Ectodermal cell (in vitro differentiated cells): ENCODE data around the gene NARF.

Source experiments
- H3K27ac ChIP-seq: 2 replicates; pipeline ENCODE4 v1.7.0; 2013; ENCODE audit warnings: mild to moderate bottlenecking, low read depth, low read length; ENCODE audit not compliant: insufficient read depth, poor library complexity, severe bottlenecking
- H3K27me3 ChIP-seq: 2 replicates; pipeline ENCODE4 v1.7.0; 2013; ENCODE audit warnings: mild to moderate bottlenecking, low read length; ENCODE audit not compliant: insufficient read depth, control insufficient read depth, poor library complexity, severe bottlenecking
- H3K36me3 ChIP-seq: one replicate; pipeline ENCODE4 v1.7.0; 2013; ENCODE audit warnings: low read length; ENCODE audit not compliant: control insufficient read depth, insufficient read depth
- H3K4me1 ChIP-seq: one replicate; pipeline ENCODE4 v1.7.0; 2013; ENCODE audit warnings: low read length; ENCODE audit not compliant: control insufficient read depth, insufficient read depth
- H3K4me3 ChIP-seq: 2 replicates; pipeline ENCODE4 v1.7.0; 2013; ENCODE audit warnings: low read depth, low read length, control low read depth; ENCODE audit not compliant: insufficient read depth
- H3K9me3 ChIP-seq: 2 replicates; pipeline ENCODE4 v1.7.0; 2013; ENCODE audit warnings: mild to moderate bottlenecking, low read length, moderate library complexity; ENCODE audit not compliant: control insufficient read depth
- whole genome bisulfite sequencing, 2 experiments: methylation state at CpG; one replicate each; pipeline ENCODE4 v1.1.7; 2013; ENCODE audit warnings: missing lambda C conversion rate in 2 of 2; 5-methylcytosine and 5-hydroxymethylcytosine counted together

NARF gene

DNA sequence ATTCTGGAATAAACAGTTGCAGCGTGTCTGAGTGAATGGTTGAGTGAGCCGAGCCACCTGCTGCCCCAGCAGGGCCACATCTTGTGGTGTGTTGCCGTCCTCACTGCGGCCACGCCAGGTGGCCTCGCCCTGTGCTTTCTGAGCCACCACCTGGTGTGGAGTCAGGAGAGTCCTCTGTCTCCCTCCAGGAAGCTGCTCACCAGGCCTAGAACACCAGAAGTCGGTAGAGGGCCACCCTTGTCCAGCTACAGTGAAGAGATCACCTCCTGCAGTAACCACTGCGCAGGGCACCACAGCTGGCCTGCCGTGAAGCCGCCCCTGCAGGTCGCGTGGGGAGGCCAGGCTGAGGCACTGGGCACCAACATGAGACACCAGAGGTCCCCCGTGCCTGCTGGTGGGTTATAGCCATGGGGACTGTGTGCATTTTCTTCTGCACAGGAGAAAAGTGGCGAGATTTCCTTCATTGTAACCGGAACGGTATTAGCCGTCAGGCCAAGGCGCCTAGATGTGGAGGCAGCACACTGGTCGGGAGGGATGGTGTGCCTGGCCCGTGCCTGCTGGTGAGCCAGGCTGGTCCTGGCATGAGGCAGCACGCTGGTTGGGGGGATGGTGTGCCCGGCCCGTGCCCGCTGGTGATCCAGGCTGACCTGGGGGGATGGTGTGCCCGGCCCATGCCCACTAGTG lies 32.1 kb downstream of the NARF start:
- Histone ChIP-seq H3K27me3 (peaks cover under 1% of the 10 kb centered on the region), H3K36me3 (peaks cover 20% of the 10 kb centered on the region), H3K27ac (no peak overlapping the region), H3K9me3 (no peaks in the 10 kb centered on the region), H3K4me3 (no peak overlapping the region), H3K4me1 (peaks cover 6% of the 10 kb centered on the region)
- 93 to 95% methylated on average over 25 of the region's 25 CpGs for WGBS, 2 experiments

DNA sequence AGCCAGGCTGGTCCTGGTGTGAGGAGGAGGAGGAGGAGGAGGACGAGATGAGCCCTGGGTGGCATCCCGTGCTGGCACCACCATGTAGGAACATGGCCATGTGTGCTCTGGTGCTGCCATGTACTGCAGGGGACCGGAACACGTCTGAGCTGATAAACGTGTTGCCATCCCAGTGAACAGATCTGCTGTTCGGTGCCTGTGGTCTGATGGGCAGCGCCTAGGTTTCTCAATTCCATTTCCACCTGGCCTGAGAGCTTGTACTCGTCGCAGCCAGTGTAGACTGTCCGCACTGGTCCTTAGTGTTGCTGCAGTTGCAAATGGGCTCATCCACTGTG lies 32.6 kb downstream of the NARF start:
- Histone ChIP-seq H3K27me3 (peaks cover 6% of the 10 kb centered on the region), H3K4me1 (peaks cover 6% of the 10 kb centered on the region), H3K27ac (no peak overlapping the region), H3K36me3 (peaks cover 16% of the 10 kb centered on the region), H3K4me3 (no peak overlapping the region), H3K9me3 (no peaks in the 10 kb centered on the region)
- 95 to 96% methylated on average over 10 of the region's 10 CpGs for WGBS, 2 experiments

GRCh38 chr17:82491533-82491932 lies 33.0 kb downstream of the NARF start:
- Histone ChIP-seq H3K4me3 (no peak overlapping the region), H3K27me3 (peaks cover 10% of the 10 kb centered on the region), H3K36me3 (peaks cover 13% of the 10 kb centered on the region), H3K4me1 (peaks cover 6% of the 10 kb centered on the region), H3K9me3 (no peaks in the 10 kb centered on the region), H3K27ac (no peak overlapping the region)
- WGBS, 2 experiments: 91 to 92% methylated on average over 15 of the region's 15 CpGs

GRCh38 chr17:82492643-82493225 lies 34.2 kb downstream of the NARF start:
- Histone ChIP-seq H3K9me3 (no peaks in the 10 kb centered on the region), H3K27ac (no peak overlapping the region), H3K4me1 (peaks cover 6% of the 10 kb centered on the region), H3K27me3 (peaks cover 18% of the 10 kb centered on the region), H3K36me3 (peaks cover 8% of the 10 kb centered on the region), H3K4me3 (no peak overlapping the region)
- WGBS, 2 experiments: 94 to 95% methylated on average over 13 of the region's 13 CpGs

GRCh38 chr17:82493226-82493781 lies 34.8 kb downstream of the NARF start:
- Histone ChIP-seq H3K36me3 (peaks cover 5% of the 10 kb centered on the region), H3K4me1 (peaks cover 6% of the 10 kb centered on the region), H3K9me3 (no peaks in the 10 kb centered on the region), H3K27ac (no peak overlapping the region), H3K27me3 (peaks cover 24% of the 10 kb centered on the region), H3K4me3 (no peak overlapping the region)
- 92 to 93% methylated on average over 12 of the region's 12 CpGs for WGBS, 2 experiments

DNA sequence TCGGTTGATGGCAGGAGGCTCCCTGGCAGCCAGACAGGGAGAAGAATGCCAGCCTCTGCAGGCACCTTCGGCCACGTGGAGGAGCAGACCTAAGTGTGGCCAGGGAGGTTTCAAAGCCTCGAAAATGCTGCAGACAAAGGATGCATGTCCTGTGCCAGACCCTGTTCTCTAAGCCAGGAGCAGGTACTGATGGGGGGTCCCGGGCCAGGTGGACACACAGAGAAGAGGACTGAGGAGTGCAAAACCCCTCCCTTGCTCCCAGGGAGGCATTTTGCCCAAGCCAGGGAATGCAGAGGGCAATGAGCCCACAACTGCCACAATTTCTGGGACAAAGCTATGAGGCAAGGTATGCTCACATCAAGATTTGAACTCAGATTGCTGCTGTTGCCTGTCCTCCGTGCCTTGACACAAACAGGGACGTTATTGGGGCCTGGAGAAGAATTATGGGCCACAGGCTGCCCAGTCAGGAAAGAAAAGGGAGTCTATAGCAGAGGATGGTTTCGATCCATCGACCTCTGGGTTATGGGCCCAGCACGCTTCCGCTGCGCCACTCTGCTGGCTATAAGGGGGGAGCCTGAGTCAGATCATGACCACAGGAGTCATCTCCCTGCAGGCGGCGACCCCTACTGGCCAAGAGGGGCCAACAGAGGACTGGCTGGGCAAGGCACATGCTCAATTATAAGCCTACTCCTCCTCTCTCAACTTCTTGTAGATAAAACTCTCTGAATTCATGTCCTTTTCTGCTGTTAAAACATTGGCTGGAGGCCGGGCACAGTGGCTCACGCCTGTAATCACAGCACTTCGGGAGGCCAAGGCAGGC lies 35.9 kb downstream of the NARF start:
- Histone ChIP-seq H3K9me3 (no peaks in the 10 kb centered on the region), H3K36me3 (no peaks in the 10 kb centered on the region), H3K27me3 (peaks cover 31% of the 10 kb centered on the region), H3K4me3 (peak overlapping the region; percentile 27), H3K4me1 (peaks cover 6% of the 10 kb centered on the region), H3K27ac (peak overlapping the region; percentile 83)
- WGBS, 2 experiments: 8 to 9% methylated on average over 17 of the region's 17 CpGs

DNA sequence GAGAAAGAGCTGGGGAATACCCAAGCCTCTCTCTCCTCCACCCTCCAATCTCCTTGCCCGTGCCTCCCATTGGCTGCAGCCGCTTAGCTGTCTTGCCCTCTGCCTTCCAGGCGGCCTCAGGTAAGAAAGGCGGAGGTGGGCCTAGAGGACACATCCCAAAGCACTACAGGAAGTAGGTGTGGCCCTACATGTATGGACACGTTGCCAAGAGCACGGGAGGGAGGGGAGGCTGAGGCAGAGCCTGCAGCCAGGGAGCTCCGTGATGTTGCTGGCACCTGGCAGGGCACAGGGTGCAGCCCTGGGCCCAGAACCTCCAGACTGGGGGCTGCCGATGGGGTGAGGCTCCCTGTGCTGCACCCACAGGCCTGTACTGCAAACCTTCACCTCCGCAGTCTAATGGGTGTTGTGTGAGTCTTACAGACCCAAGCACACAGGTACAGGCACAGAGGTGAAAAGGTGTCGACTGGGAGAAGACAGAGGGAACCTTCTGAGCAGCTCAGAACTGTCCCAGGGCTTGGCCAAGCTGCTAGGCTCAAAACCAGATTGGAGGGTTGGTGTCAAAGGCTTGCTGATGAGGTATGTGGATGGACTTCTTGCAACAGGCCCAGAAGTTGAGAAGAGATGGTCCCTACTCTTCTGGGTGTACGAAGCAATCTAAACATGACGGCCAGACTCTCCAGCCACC lies 37.4 kb downstream of the NARF start:
- Histone ChIP-seq H3K4me1 (peaks cover 6% of the 10 kb centered on the region), H3K36me3 (no peaks in the 10 kb centered on the region), H3K4me3 (no peak overlapping the region), H3K27ac (no peak overlapping the region), H3K9me3 (no peaks in the 10 kb centered on the region), H3K27me3 (peaks cover 31% of the 10 kb centered on the region)
- WGBS, 2 experiments: 77 to 78% methylated on average over 12 of the region's 12 CpGs

DNA sequence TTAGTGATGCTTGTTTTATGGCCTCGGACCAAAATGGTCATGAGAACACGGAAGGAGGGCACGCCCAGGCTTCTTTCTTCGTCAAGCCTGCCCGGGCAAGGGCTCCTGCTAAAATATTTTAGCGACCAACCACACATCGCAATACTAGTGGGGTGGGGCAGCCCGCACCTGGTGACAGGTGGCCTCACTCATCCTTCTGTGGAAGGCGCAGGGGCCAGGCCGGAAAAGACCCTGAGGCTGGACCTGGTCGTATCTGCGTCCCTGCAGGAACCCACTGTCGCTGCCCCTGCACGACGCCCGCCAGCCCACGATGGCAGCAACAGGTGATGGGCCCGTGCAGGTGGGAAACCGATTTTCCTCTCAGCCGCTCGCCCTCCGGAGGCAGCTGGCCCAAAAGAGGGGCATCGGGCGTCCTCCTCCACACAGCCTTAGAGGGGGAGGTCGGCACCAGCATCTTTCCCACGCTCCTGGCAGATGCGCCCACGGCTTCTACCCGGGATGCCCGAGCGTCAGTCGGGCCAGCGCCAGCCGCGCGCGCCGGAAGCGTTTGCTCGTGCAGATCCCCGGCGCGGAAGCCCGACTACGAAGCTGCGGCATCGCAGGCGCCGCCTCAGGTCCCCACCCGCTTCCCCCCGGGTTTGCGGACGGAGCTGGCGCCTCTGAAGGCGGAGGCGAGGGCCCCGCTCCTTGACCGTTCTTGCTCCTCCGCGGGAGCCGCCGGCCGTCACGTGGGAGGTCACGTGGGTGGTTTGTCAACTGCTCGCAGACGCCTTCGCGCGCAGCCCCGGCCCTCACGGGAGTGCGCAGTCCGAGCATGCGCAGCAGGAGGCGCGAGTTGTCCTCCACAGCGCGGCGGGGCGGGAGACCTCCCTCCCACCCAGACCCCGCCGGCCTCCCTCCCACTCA lies 38.2 kb downstream of the NARF start:
- no peaks in the 10 kb centered on the region for H3K9me3 ChIP-seq
- no peak overlapping the region for H3K27ac ChIP-seq
- peak overlapping the region; percentile 60 for H3K4me3 ChIP-seq
- H3K27me3 ChIP-seq: peaks cover 31% of the 10 kb centered on the region
- peaks cover 6% of the 10 kb centered on the region for H3K4me1 ChIP-seq
- 21 to 22% methylated on average over 78 to 80 of the region's 83 CpGs for WGBS, 2 experiments
- no peaks in the 10 kb centered on the region for H3K36me3 ChIP-seq
